M059J (cell line): ENCODE data around the gene FAM107B. TPM values are rescaled to one million over a fixed set of nuclear protein-coding genes. Genes with fewer than 3 reads are reported as not detected.

Source experiments
- DNase-seq: peaks from one replicate; pipeline ENCODE4 v3.0.0-alpha.2; 2012; ENCODE audit warnings: low read depth
- total RNA-seq: library from RNA; depleted of rRNA; stranded (reverse); fragments of >200 nt; shearing (Covaris generic); gene quantifications from 2 replicates; pipeline ENCODE4 v1.2.3, GENCODE V29; 2014

The FAM107B gene
- total RNA-seq, 1 experiment from 2014 or later: 18.4 TPM

GRCh38 chr10:14580671-14581332 lies 193.9 kb downstream of the FAM107B start:
- no peak for DNase-seq

GRCh38 chr10:14579405-14579804 lies 195.3 kb downstream of the FAM107B start:
- DNase-seq: no peak

- no peak for DNase-seq
These were observed 196.4 kb downstream of the FAM107B start for GRCh38 chr10:14578060-14578952.

GRCh38 chr10:14574885-14575284 lies 199.8 kb downstream of the FAM107B start:
- no peak for DNase-seq

- DNase-seq: no peak
These were observed 200.4 kb downstream of the FAM107B start for GRCh38 chr10:14574291-14574690.

GRCh38 chr10:14573666-14574261 lies 200.9 kb downstream of the FAM107B start:
- peak; percentile 83 for DNase-seq

- DNase-seq: no peak
These were observed 201.9 kb downstream of the FAM107B start for GRCh38 chr10:14572811-14573210.

- peak; percentile 71 for DNase-seq
These were observed 202.7 kb downstream of the FAM107B start for GRCh38 chr10:14571866-14572507.

GRCh38 chr10:14570800-14571199 lies 203.9 kb downstream of the FAM107B start:
- no peak for DNase-seq

GRCh38 chr10:14569274-14570060 lies 205.2 kb downstream of the FAM107B start:
- no peak for DNase-seq

GRCh38 chr10:14567421-14567820 lies 207.3 kb downstream of the FAM107B start:
- DNase-seq: no peak

- DNase-seq: no peak
These were observed 208.2 kb downstream of the FAM107B start for GRCh38 chr10:14566498-14566897.

- no peak for DNase-seq
These were observed 209.5 kb downstream of the FAM107B start for GRCh38 chr10:14565199-14565598.

GRCh38 chr10:14564268-14564744 lies 210.4 kb downstream of the FAM107B start:
- no peak for DNase-seq

- DNase-seq: no peak
These were observed 211.2 kb downstream of the FAM107B start for GRCh38 chr10:14563359-14563940.

- no peak for DNase-seq
These were observed 211.7 kb downstream of the FAM107B start for GRCh38 chr10:14563076-14563336.

GRCh38 chr10:14562218-14563075 lies 212.2 kb downstream of the FAM107B start:
- DNase-seq: no peak

- DNase-seq: no peak
These were observed 213.6 kb downstream of the FAM107B start for GRCh38 chr10:14560791-14561765.

- DNase-seq: peak; percentile 84
These were observed 214.4 kb downstream of the FAM107B start for GRCh38 chr10:14560274-14560673.
